B cell (primary cell): ENCODE measurements around the gene AARS1.

Experiments
- CTCF ChIP-seq: fragments of 200-600 bp; IDR thresholded peaks from one replicate; pipeline ENCODE4 v1.8.0; 2022; ENCODE audit warnings: antibody characterized with exemption, mild to moderate bottlenecking
- EZH2 ChIP-seq: IDR thresholded peaks from 2 replicates; pipeline ENCODE4 v1.6.1; 2012; ENCODE audit warnings: borderline replicate concordance, low read depth, mild to moderate bottlenecking, moderate library complexity, low read length; ENCODE audit not compliant: insufficient read depth, poor library complexity, severe bottlenecking

GRCh38 chr16:70337814-70338213 lies 48.5 kb upstream of the AARS1 start:
- TF ChIP-seq CTCF (no peak), EZH2 (no peak)
